Ishikawa (cell line): Measurements from ENCODE around the gene RNF144B.

Source experiments
- CEBPB ChIP-seq: IDR thresholded peaks from 2 replicates; pipeline ENCODE4 v1.6.1; 2012
- CREB1 ChIP-seq: IDR thresholded peaks from 2 replicates; pipeline ENCODE4 v1.6.1; 2012; ENCODE audit warnings: low read depth
- EGR1 ChIP-seq: IDR thresholded peaks from 2 replicates; pipeline ENCODE4 v1.6.1; 2012
- EP300 ChIP-seq: IDR thresholded peaks from 2 replicates; pipeline ENCODE4 v1.6.1; 2012; ENCODE audit warnings: borderline replicate concordance
- FOXM1 ChIP-seq: IDR thresholded peaks from 2 replicates; pipeline ENCODE4 v1.6.1; 2012; ENCODE audit warnings: low read depth, borderline replicate concordance
- MAX ChIP-seq: IDR thresholded peaks from 2 replicates; pipeline ENCODE4 v1.6.1; 2012
- NFIC ChIP-seq: IDR thresholded peaks from 2 replicates; pipeline ENCODE4 v1.6.1; 2012
- RAD21 ChIP-seq: IDR thresholded peaks from 2 replicates; pipeline ENCODE4 v1.6.1; 2012; ENCODE audit warnings: low read depth
- REST ChIP-seq: IDR thresholded peaks from 2 replicates; pipeline ENCODE4 v1.6.1; 2012; ENCODE audit warnings: low read depth, mild to moderate bottlenecking
- TAF1 ChIP-seq: IDR thresholded peaks from 2 replicates; pipeline ENCODE4 v1.6.1; 2012; ENCODE audit warnings: low read depth, mild to moderate bottlenecking
- TCF12 ChIP-seq: IDR thresholded peaks from 2 replicates; pipeline ENCODE4 v1.6.1; 2012; ENCODE audit warnings: low read depth
- TEAD4 ChIP-seq: IDR thresholded peaks from 2 replicates; pipeline ENCODE4 v1.6.1; 2012
- YY1 ChIP-seq: IDR thresholded peaks from 2 replicates; pipeline ENCODE4 v1.6.1; 2012; ENCODE audit warnings: low read depth
- ZBTB7A ChIP-seq: IDR thresholded peaks from 2 replicates; pipeline ENCODE4 v1.6.1; 2012; ENCODE audit warnings: low read depth
- TF ChIP-seq, protein P1 (sequence below): IDR thresholded peaks from 2 replicates; pipeline ENCODE4 v1.6.1; 2012

The RNF144B gene

DNA sequence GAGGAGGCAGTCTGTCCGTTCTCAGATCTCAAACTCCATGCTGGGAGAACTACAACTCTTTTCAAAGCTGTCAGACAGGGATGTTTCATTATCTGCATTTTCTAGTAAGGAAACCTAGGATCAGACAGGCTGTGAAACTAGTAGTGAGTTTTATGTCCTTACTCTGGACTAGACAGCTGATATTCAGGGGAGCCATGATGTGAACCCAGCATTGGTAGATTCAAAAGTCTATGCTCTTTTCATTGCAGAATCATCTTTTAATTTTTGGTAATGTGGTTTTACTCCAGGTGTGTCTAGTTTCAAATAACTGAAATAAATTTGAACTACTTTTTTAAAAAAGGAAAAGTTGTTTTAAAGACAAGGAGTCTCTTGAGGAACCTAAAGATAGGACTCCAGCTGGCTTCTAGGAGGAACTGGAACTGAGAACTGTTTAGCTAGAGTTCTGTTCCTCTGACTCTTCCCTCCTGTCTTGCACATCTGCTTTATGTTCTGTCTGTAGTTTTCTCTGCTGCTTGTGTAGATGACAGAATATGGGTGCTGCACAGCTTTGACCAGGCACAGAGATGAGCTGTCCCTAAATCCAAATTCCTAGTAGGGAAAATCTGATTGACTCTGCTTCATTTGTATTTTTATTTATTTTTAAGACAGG, 27.8 kb upstream of the RNF144B start:
- no peak for TF ChIP-seq EGR1
- TF ChIP-seq MAX, result no peak
- no peak for TF ChIP-seq CEBPB
- TF ChIP-seq RAD21, result no peak
- TF ChIP-seq, protein P1, sequence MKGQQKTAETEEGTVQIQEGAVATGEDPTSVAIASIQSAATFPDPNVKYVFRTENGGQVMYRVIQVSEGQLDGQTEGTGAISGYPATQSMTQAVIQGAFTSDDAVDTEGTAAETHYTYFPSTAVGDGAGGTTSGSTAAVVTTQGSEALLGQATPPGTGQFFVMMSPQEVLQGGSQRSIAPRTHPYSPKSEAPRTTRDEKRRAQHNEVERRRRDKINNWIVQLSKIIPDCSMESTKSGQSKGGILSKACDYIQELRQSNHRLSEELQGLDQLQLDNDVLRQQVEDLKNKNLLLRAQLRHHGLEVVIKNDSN, result no peak
- no peak for TF ChIP-seq ZBTB7A
- TF ChIP-seq REST, result no peak
- TF ChIP-seq TCF12, result no peak
- no peak for TF ChIP-seq YY1
- TF ChIP-seq EP300, result no peak
- no peak for TF ChIP-seq CREB1
- no peak for TF ChIP-seq TAF1
- no peak for TF ChIP-seq TEAD4
- no peak for TF ChIP-seq FOXM1
- no peak for TF ChIP-seq NFIC

DNA sequence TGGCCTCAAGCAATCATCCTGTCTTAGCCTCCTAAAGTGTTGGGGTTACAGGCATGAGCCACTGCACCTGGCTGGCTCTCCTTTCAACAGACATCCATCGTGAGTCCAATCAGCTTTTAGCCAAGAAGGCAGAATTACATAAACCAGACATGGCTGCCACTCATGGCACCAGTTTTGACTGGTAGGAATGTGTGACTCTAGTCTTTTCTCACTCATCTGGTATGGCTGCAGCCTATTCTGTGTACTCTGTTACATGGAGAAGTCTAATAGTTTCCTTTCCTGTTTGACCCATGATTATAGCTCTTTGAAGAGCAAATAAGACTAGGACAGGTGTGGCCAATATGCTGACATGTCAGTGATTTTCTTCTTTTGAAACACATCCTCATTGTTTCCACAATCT, 27.0 kb upstream of the RNF144B start:
- no peak for TF ChIP-seq MAX
- TF ChIP-seq TEAD4, result no peak
- TF ChIP-seq NFIC, result no peak
- no peak for TF ChIP-seq TCF12
- no peak for TF ChIP-seq TAF1
- TF ChIP-seq REST, result no peak
- no peak for TF ChIP-seq FOXM1
- no peak for TF ChIP-seq EP300
- TF ChIP-seq EGR1, result no peak
- TF ChIP-seq CEBPB, result no peak
- no peak for TF ChIP-seq ZBTB7A
- TF ChIP-seq YY1, result no peak
- TF ChIP-seq CREB1, result no peak
- TF ChIP-seq, protein P1, result no peak
- TF ChIP-seq RAD21, result no peak

DNA sequence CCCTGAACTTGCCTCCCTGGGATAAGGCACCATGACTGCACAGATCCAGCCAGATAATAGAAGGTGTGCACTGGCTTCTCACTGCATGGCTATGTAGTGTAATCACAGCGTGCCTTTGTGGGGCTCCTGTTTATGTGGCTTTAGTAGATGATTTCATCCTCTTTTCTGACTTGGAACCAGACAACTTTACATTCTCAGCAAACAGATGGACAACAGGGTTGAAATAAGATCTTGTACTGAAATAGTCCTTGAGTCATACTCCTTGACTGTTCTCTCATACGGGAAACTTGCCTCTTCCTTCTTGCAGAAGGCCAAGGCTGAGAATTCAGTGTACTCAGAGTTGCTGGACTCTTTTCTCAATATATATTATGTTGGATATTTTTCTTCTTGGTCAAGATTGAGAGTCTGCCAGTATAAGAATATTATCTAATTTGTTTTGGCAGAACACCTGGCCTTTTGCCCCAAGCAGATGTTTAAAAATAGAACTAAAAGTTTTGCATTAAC, 25.0 kb upstream of the RNF144B start:
- TF ChIP-seq TAF1 (no peak), YY1 (no peak), CREB1 (no peak), TEAD4 (no peak), NFIC (no peak), FOXM1 (no peak), CEBPB (no peak), RAD21 (no peak), EGR1 (no peak), EP300 (no peak), REST (no peak)

DNA sequence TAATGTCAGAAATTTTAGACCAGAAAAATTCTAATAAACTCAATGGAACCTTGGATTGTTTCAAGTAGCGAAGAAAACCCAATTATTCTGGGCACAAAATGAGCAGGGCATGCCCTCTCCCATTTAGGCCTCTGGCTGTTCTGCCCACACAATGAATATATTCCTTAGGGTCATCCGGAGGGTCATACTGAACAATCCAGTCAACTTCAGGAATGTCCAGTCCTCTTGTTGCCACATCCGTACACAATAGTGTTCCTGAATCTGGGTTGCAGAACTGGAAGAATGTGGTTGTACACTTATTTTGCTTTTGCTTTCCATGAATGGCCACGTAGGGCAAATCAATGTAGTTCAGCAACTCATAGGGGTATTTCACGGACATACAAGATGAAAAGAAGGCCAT, 23.4 kb upstream of the RNF144B start:
- TF ChIP-seq REST (no peak), YY1 (no peak), NFIC (no peak), CREB1 (no peak), FOXM1 (no peak), MAX (no peak), ZBTB7A (no peak), RAD21 (no peak), CEBPB (no peak)
- TF ChIP-seq, protein P1, result no peak
